ENCODE measurements around the gene SPACA9. TPM values are rescaled to one million over a fixed set of nuclear protein-coding genes. Genes with fewer than 3 reads are reported as not detected.

SPACA9 gene
- total and polyA plus RNA-seq, 10 of the 15 experiments (the other 5 are each of a cell fraction or from before 2014, with no cell fraction given): 0.68 to 2.9 (median 1.0) TPM

GRCh38 chr9:132879457-132880323, 992 bp downstream of the SPACA9 start:
- 0 out of 4 replicates have a peak, but pooled peaks cover 0 to 4% of the 10 kb centered on the region in 2 experiments for H3K27me3 ChIP-seq (replicated peaks in 1 of 2; ENCODE audit: control insufficient read depth in 2 of 2, insufficient read depth in 2 of 2, low read length in 1 of 2)
- no peaks in the 10 kb centered on the region for H4K20me1 ChIP-seq (ENCODE audit: control insufficient read depth, insufficient read depth)
- H2AFZ ChIP-seq (ENCODE audit: control insufficient read depth, low read depth, low read length): no peak overlapping the region; the same call in 1 of the 2 replicates
- TF ChIP-seq SPI1 (IDR thresholded peaks at IDR 0.05; ENCODE audit: borderline replicate concordance, insufficient read depth, low read depth, low read length) (peak; percentile 62; the same call in 1 of the 2 replicates), SRF (IDR thresholded peaks at IDR 0.05; ENCODE audit: low read depth in 2 of 2, low read length in 2 of 2) (no peak)
- intact Hi-C loops (cut with micrococcal nuclease; ENCODE audit: unreplicated experiment) (no loop called here), in situ Hi-C loops (cut with MboI) (no loop called here)
- ChIA-PET CTCF (interaction anchor here (6.1 kb wide), 1 partner anchor 22 kb away, joined by 32 read pairs; no protein-coding TSS in a partner anchor), RAD21 (ENCODE audit: unreplicated experiment) (no interaction called here), POLR2A (no interaction called here), SMC1A (ENCODE audit: uncharacterized antibody, unreplicated experiment) (interaction anchor here (0.7 to 0.8 kb wide), 2 partner anchors 14 to 92 kb away, joined by 3 read pairs; no protein-coding TSS in a partner anchor)
- no peaks in the 10 kb centered on the region for H3K9me3 ChIP-seq (replicated peaks; ENCODE audit: control insufficient read depth, insufficient read depth, low read length)
- 52% methylated on average over 6 of the region's 6 CpGs for WGBS (ENCODE audit: insufficient coverage, insufficient replicate concordance, low lambda C conversion rate, missing lambda C conversion rate)
- ATAC-seq: no peak
- BruUV-seq (replicated peaks): no TSS peak
- FAIRE-seq: no peak
- H3K27ac ChIP-seq (ENCODE audit: control insufficient read depth, insufficient read depth): no peak overlapping the region
- H3K4me1 ChIP-seq (ENCODE audit: control insufficient read depth, insufficient read depth, low read length): no peaks in the 10 kb centered on the region
- no peak overlapping the region for H3K4me3 ChIP-seq
- no peak overlapping the region for H3K4me2 ChIP-seq (ENCODE audit: control insufficient read depth, insufficient read depth)
- no peaks in the 10 kb centered on the region for H3K79me2 ChIP-seq (ENCODE audit: control insufficient read depth, insufficient read depth, low read length)
- no peak for DNase-seq (ENCODE audit: low read depth, low spot score)
- H3K36me3 ChIP-seq (ENCODE audit: control insufficient read depth in 2 of 2, insufficient read depth in 2 of 2, low read length in 1 of 2): no peaks in the 10 kb centered on the region
- H3K9ac ChIP-seq (ENCODE audit: control insufficient read depth, insufficient read depth, low read length): no peak overlapping the region

- FAIRE-seq: no peak
- ChIA-PET CTCF (interaction anchor here (6.1 kb wide), 1 partner anchor 21 kb away, joined by 32 read pairs; no protein-coding TSS in a partner anchor), POLR2A (no interaction called here), RAD21 (ENCODE audit: unreplicated experiment) (no interaction called here), SMC1A (ENCODE audit: uncharacterized antibody, unreplicated experiment) (interaction anchor here (0.7 kb wide), 1 partner anchor 14 kb away, joined by 3 read pairs; no protein-coding TSS in a partner anchor)
- H3K36me3 ChIP-seq (ENCODE audit: control insufficient read depth in 2 of 2, insufficient read depth in 2 of 2, low read length in 1 of 2): no peaks in the 10 kb centered on the region
- WGBS (ENCODE audit: insufficient coverage, insufficient replicate concordance, low lambda C conversion rate, missing lambda C conversion rate): 83% methylated on average over 7 of the region's 7 CpGs
- no peaks in the 10 kb centered on the region for H3K9me3 ChIP-seq (replicated peaks; ENCODE audit: control insufficient read depth, insufficient read depth, low read length)
- TF ChIP-seq ZNF622 (IDR thresholded peaks at IDR 0.05) (no peak), TCF3 (IDR thresholded peaks at IDR 0.05; ENCODE audit: borderline replicate concordance, insufficient read depth, low read depth, low read length) (no peak), ZNF207 (IDR thresholded peaks at IDR 0.05; ENCODE audit: borderline replicate concordance) (no peak), TCF12 (IDR thresholded peaks at IDR 0.05; ENCODE audit: low read depth, low read length) (no peak), EP300 (IDR thresholded peaks at IDR 0.05; ENCODE audit: borderline replicate concordance in 1 of 2, control insufficient read depth in 1 of 2, low read depth in 2 of 2, low read length in 2 of 2) (no peak), RFX5 (IDR thresholded peaks at IDR 0.05; ENCODE audit: low read depth, low read length) (no peak), ZNF24 (IDR thresholded peaks at IDR 0.05) (no peak), KLF5 (IDR thresholded peaks at IDR 0.05; ENCODE audit: partially characterized antibody) (no peak), SREBF1 (IDR thresholded peaks at IDR 0.05; ENCODE audit: low read length) (no peak), PBX3 (IDR thresholded peaks at IDR 0.05; ENCODE audit: insufficient replicate concordance, low read depth, low read length) (no peak), KAT2A (conservative IDR thresholded peaks at IDR 0.05; ENCODE audit: control insufficient read depth, low read depth, low read length) (no peak), STAT3 (IDR thresholded peaks at IDR 0.05; ENCODE audit: low read depth, low read length) (no peak), FOS (IDR thresholded peaks at IDR 0.05; ENCODE audit: borderline replicate concordance, extremely low read depth, insufficient read length) (no peak)
- no peak for ATAC-seq
- intact Hi-C loops (cut with micrococcal nuclease; ENCODE audit: unreplicated experiment) (no loop called here), in situ Hi-C loops (cut with MboI) (no loop called here)
- no TSS peak for BruUV-seq (replicated peaks)
- H3K9ac ChIP-seq (ENCODE audit: control insufficient read depth, insufficient read depth, low read length): no peak overlapping the region
- no peaks in the 10 kb centered on the region for H3K4me1 ChIP-seq (ENCODE audit: control insufficient read depth, insufficient read depth, low read length)
- 0 out of 4 replicates have a peak, but pooled peaks cover 0 to 4% of the 10 kb centered on the region in 2 experiments for H3K27me3 ChIP-seq (replicated peaks in 1 of 2; ENCODE audit: control insufficient read depth in 2 of 2, insufficient read depth in 2 of 2, low read length in 1 of 2)
- no peak overlapping the region for H3K4me3 ChIP-seq
- no peaks in the 10 kb centered on the region for H3K79me2 ChIP-seq (ENCODE audit: control insufficient read depth, insufficient read depth, low read length)
- DNase-seq (ENCODE audit: low read depth, low spot score): no peak
- H3K27ac ChIP-seq (ENCODE audit: control insufficient read depth, insufficient read depth): no peak overlapping the region
- H4K20me1 ChIP-seq (ENCODE audit: control insufficient read depth, insufficient read depth): no peaks in the 10 kb centered on the region
- H3K4me2 ChIP-seq (ENCODE audit: control insufficient read depth, insufficient read depth): no peak overlapping the region
- H2AFZ ChIP-seq (ENCODE audit: control insufficient read depth, low read depth, low read length): no peak overlapping the region
Measured at GRCh38 chr9:132880324-132880661, 1.6 kb downstream of the SPACA9 start.

All from GM12878 (cell line).